Neural cell (in vitro differentiated cells): ENCODE measurements around the gene PIGC. TPM values are rescaled to one million over a fixed set of nuclear protein-coding genes. Genes with fewer than 3 reads are reported as not detected.

Experiments
- H2AFZ ChIP-seq: fragments of 200-600, 300-800 bp; sonication (generic), shearing (Covaris generic); 2 replicates; pipeline ENCODE4 v1.6.0; 2014; ENCODE audit warnings: low read depth, mild to moderate bottlenecking, antibody characterized with exemption, low read length, moderate library complexity
- H3F3A ChIP-seq: fragments of 200-600 bp; shearing (Covaris generic); 2 replicates; pipeline ENCODE4 v1.6.1; 2016; ENCODE audit warnings: mild to moderate bottlenecking, moderate library complexity, mixed read lengths, antibody characterized with exemption, low read length; ENCODE audit not compliant: insufficient read depth, poor library complexity, severe bottlenecking
- H3K27ac ChIP-seq: fragments of 200-600, 300-800 bp; sonication (generic), shearing (Covaris generic); 2 replicates; pipeline ENCODE4 v1.5.1; 2014; ENCODE audit warnings: mild to moderate bottlenecking, low read length, moderate library complexity
- H3K27me3 ChIP-seq: fragments of 300-800, 200-600 bp; sonication (generic), shearing (Covaris generic); 2 replicates; pipeline ENCODE4 v1.6.0; 2014; ENCODE audit warnings: mild to moderate bottlenecking, low read depth, low read length, moderate library complexity; ENCODE audit not compliant: insufficient read depth
- H3K36me3 ChIP-seq: fragments of 300-800, 200-600 bp; sonication (generic), shearing (Covaris generic); 2 replicates; pipeline ENCODE4 v1.5.1; 2014; ENCODE audit warnings: mild to moderate bottlenecking, antibody characterized with exemption, low read length, moderate library complexity; ENCODE audit not compliant: insufficient read depth
- H3K4me2 ChIP-seq: fragments of 300-800, 200-600 bp; sonication (generic), shearing (Covaris generic); 2 replicates; pipeline ENCODE4 v1.6.0; 2014; ENCODE audit warnings: mild to moderate bottlenecking, low read length
- H3K4me3 ChIP-seq: fragments of 300-800, 200-600 bp; sonication (generic), shearing (Covaris generic); 2 replicates; pipeline ENCODE4 v1.5.1; 2014; ENCODE audit warnings: mild to moderate bottlenecking, low read length, moderate library complexity
- H3K79me2 ChIP-seq: fragments of 200-600 bp; shearing (Covaris generic); replicated peaks from 2 replicates; pipeline ENCODE4 v1.6.0; 2014; ENCODE audit warnings: mild to moderate bottlenecking, low read length, moderate library complexity; ENCODE audit not compliant: insufficient read depth
- H3K9ac ChIP-seq: fragments of 300-800, 200-600 bp; sonication (generic), shearing (Covaris generic); 2 replicates; pipeline ENCODE4 v1.6.1; 2016; ENCODE audit warnings: mild to moderate bottlenecking, low read length, mixed read lengths
- H3K9me2 ChIP-seq: fragments of 200-600 bp; shearing (Covaris generic); 2 replicates; pipeline ENCODE4 v1.6.1; 2016; ENCODE audit warnings: mild to moderate bottlenecking, low read length, mixed read lengths; ENCODE audit not compliant: insufficient read depth
- H3K9me3 ChIP-seq: fragments of 200-600, 300-800 bp; sonication (generic), shearing (Covaris generic); 2 replicates; pipeline ENCODE4 v1.6.1; 2016; ENCODE audit warnings: mild to moderate bottlenecking, mixed run types, low read length, moderate library complexity, mixed read lengths
- H4K20me1 ChIP-seq: fragments of 200-600 bp; shearing (Covaris generic); 2 replicates; pipeline ENCODE4 v1.6.1; 2016; ENCODE audit warnings: mild to moderate bottlenecking, mixed run types; ENCODE audit not compliant: insufficient read depth
- EP300 ChIP-seq: fragments of 450-650 bp; conservative IDR thresholded peaks from 2 replicates; pipeline ENCODE4 v1.6.1; 2014; ENCODE audit warnings: antibody characterized with exemption, mild to moderate bottlenecking, moderate library complexity; ENCODE audit not compliant: poor library complexity, severe bottlenecking
- EZH2 ChIP-seq: fragments of 200-600, 300-800 bp; shearing (Covaris generic), sonication (generic); IDR thresholded peaks from 2 replicates; pipeline ENCODE4 v1.6.1; 2014; ENCODE audit warnings: antibody characterized with exemption, low read length, borderline replicate concordance, mild to moderate bottlenecking; ENCODE audit not compliant: insufficient read depth, poor library complexity, severe bottlenecking
- MXI1 ChIP-seq: fragments of 450-650 bp; conservative IDR thresholded peaks from 2 replicates; pipeline ENCODE4 v1.6.1; 2014; ENCODE audit warnings: antibody characterized with exemption, mild to moderate bottlenecking; ENCODE audit not compliant: poor library complexity, severe bottlenecking
- POLR2AphosphoS5 ChIP-seq: IDR thresholded peaks from 2 replicates; pipeline ENCODE4 v1.6.1; 2012
- RAD21 ChIP-seq: fragments of 450-650 bp; conservative IDR thresholded peaks from 2 replicates; pipeline ENCODE4 v1.6.1; 2014; ENCODE audit warnings: antibody characterized with exemption, mild to moderate bottlenecking, moderate library complexity
- SMC3 ChIP-seq: fragments of 450-650 bp; conservative IDR thresholded peaks from 2 replicates; pipeline ENCODE4 v1.6.1; 2014; ENCODE audit warnings: antibody characterized with exemption, mild to moderate bottlenecking, moderate library complexity; ENCODE audit not compliant: poor library complexity
- TAF1 ChIP-seq: IDR thresholded peaks from 2 replicates; pipeline ENCODE4 v1.6.1; 2012; ENCODE audit warnings: low read depth
- polyA plus RNA-seq: library from polyadenylated mRNA; depleted of rRNA; stranded (reverse); fragments of >200 nt; gene quantifications from 2 replicates; pipeline ENCODE4 v1.2.3, GENCODE V29; 2014
- TF ChIP-seq, protein P1 (sequence below): IDR thresholded peaks from 2 replicates; pipeline ENCODE4 v1.6.1; 2012; ENCODE audit warnings: borderline replicate concordance
- TF ChIP-seq, protein P2 (sequence below): fragments of 450-650 bp; IDR thresholded peaks from 2 replicates; pipeline ENCODE4 v1.5.1; 2014; ENCODE audit warnings: antibody characterized with exemption, mild to moderate bottlenecking, moderate library complexity; ENCODE audit not compliant: poor library complexity, severe bottlenecking

PIGC gene
- polyA plus RNA-seq, 1 donor from 2014 or later: 69.3 TPM

DNA sequence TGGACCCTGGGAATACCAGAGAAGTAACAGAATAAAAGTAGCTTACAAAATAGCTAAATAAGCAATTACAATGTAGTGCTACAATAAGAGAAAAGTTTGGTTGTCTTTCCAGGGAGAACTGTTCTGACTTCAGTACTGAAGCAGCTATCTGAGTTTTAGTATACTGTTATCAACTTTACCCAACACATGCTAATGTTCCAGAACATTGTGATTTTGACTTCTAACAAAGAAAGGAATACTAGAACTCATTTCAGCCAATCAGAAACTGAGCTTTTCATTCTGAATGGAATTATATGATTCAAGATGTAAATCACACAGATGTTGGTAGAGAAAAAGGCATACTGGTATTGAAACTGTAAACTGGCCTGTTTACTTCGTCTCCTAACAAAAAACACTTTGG, 23.5 kb downstream of the PIGC start, which contains the start of gene C1orf105:
Gene C1orf105, plus strand, starts transcription at position 301 of the 400 bp plus-strand sequence. CDS start 201 bp downstream, outside the sequence.
- Histone ChIP-seq H3F3A (no peaks in the 10 kb centered on the region), H3K9me2 (no peaks in the 10 kb centered on the region), H3K27ac (no peak within 1 kb of the TSS), H3K9ac (no peak within 1 kb of the TSS), H3K4me2 (no peak within 1 kb of the TSS), H4K20me1 (no peaks in the 10 kb centered on the region), H3K36me3 (no peaks in the 10 kb centered on the region), H3K79me2 (no peaks in the 10 kb centered on the region), H3K9me3 (no peaks in the 10 kb centered on the region), H3K4me3 (no peak within 1 kb of the TSS), H3K27me3 (no peaks in the 10 kb centered on the region), H2AFZ (no peak within 1 kb of the TSS)
- TF ChIP-seq POLR2AphosphoS5 (no peak), EP300 (no peak), TAF1 (no peak), MXI1 (no peak)

DNA sequence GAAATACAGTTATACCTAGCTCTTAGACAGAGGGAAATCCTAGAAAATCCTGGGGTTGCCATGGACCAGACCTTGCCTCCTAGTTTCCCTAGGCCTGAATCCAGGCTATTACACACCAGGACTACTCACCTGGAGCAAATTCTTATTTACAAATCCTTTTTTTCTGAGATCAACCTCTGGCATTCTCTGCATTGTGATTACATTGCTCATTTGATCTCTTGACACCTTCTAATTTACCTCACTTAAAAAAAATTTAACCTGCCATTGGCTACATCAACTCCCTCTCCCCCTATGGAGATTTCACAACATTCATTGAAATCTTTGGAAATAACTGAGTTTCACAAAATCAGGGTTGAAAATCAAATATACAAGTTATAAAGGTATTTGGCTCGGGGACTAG, 26.3 kb downstream of the PIGC start:
- Histone ChIP-seq H3K9ac (no peak overlapping the region), H3F3A (no peaks in the 10 kb centered on the region), H3K9me2 (no peaks in the 10 kb centered on the region), H3K79me2 (no peaks in the 10 kb centered on the region), H3K4me3 (no peak overlapping the region), H3K27me3 (no peaks in the 10 kb centered on the region), H3K36me3 (no peaks in the 10 kb centered on the region), H3K9me3 (no peaks in the 10 kb centered on the region), H4K20me1 (no peaks in the 10 kb centered on the region), H3K4me2 (no peak overlapping the region), H3K27ac (no peak overlapping the region), H2AFZ (no peak overlapping the region)
- TF ChIP-seq MXI1 (no peak), RAD21 (no peak), POLR2AphosphoS5 (no peak), SMC3 (no peak), EZH2 (no peak), EP300 (no peak), TAF1 (no peak)
- TF ChIP-seq, protein P1, sequence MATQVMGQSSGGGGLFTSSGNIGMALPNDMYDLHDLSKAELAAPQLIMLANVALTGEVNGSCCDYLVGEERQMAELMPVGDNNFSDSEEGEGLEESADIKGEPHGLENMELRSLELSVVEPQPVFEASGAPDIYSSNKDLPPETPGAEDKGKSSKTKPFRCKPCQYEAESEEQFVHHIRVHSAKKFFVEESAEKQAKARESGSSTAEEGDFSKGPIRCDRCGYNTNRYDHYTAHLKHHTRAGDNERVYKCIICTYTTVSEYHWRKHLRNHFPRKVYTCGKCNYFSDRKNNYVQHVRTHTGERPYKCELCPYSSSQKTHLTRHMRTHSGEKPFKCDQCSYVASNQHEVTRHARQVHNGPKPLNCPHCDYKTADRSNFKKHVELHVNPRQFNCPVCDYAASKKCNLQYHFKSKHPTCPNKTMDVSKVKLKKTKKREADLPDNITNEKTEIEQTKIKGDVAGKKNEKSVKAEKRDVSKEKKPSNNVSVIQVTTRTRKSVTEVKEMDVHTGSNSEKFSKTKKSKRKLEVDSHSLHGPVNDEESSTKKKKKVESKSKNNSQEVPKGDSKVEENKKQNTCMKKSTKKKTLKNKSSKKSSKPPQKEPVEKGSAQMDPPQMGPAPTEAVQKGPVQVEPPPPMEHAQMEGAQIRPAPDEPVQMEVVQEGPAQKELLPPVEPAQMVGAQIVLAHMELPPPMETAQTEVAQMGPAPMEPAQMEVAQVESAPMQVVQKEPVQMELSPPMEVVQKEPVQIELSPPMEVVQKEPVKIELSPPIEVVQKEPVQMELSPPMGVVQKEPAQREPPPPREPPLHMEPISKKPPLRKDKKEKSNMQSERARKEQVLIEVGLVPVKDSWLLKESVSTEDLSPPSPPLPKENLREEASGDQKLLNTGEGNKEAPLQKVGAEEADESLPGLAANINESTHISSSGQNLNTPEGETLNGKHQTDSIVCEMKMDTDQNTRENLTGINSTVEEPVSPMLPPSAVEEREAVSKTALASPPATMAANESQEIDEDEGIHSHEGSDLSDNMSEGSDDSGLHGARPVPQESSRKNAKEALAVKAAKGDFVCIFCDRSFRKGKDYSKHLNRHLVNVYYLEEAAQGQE: no peak
- TF ChIP-seq, protein P2, sequence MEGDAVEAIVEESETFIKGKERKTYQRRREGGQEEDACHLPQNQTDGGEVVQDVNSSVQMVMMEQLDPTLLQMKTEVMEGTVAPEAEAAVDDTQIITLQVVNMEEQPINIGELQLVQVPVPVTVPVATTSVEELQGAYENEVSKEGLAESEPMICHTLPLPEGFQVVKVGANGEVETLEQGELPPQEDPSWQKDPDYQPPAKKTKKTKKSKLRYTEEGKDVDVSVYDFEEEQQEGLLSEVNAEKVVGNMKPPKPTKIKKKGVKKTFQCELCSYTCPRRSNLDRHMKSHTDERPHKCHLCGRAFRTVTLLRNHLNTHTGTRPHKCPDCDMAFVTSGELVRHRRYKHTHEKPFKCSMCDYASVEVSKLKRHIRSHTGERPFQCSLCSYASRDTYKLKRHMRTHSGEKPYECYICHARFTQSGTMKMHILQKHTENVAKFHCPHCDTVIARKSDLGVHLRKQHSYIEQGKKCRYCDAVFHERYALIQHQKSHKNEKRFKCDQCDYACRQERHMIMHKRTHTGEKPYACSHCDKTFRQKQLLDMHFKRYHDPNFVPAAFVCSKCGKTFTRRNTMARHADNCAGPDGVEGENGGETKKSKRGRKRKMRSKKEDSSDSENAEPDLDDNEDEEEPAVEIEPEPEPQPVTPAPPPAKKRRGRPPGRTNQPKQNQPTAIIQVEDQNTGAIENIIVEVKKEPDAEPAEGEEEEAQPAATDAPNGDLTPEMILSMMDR: no peak

DNA sequence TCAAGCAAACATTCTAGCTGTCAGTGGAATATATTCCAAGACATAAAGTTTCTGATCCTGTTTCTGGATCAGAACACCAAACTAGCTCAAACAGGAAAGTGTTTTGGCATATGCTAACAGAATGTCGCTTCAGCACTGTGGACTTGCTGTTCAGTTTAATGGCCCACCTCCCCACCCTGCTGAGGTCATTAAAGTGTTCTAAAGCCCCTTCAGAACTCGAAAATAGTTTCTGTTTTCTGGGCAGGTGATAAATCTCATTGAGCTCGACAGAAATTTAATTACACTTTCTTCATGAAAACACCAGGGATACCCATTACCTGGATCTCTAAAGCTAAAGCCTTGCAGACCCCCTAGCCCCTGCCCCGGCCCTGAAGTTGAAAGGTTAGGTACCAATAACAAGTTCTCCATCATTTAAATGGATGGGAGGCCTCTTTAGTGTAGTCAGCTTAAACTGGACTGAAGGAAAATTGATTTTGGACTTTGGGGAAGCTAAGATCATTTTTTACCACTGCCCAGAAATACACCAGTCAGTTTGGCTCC, 27.3 kb downstream of the PIGC start:
- Histone ChIP-seq H3K27me3 (no peaks in the 10 kb centered on the region), H3K27ac (no peak overlapping the region), H3K36me3 (no peaks in the 10 kb centered on the region), H3K4me2 (no peak overlapping the region), H3F3A (no peaks in the 10 kb centered on the region), H2AFZ (no peak overlapping the region), H3K9ac (no peak overlapping the region), H3K9me3 (no peaks in the 10 kb centered on the region), H3K4me3 (no peak overlapping the region), H4K20me1 (no peaks in the 10 kb centered on the region), H3K79me2 (no peaks in the 10 kb centered on the region), H3K9me2 (no peaks in the 10 kb centered on the region)
- TF ChIP-seq, protein P1: no peak
- TF ChIP-seq TAF1 (no peak), EZH2 (no peak), POLR2AphosphoS5 (no peak), SMC3 (no peak), MXI1 (no peak), RAD21 (no peak), EP300 (no peak)
- TF ChIP-seq, protein P2: no peak
